ENCODE results near the gene HSPA12B.
A peak's percentile ranks its signal among the peaks of the same experiment; 100 is the strongest.
"Not testable (repeated sequence)": the region's sequence is repeated elsewhere in the genome, so short reads cannot be mapped to it uniquely, and the experiment has no call there.

The HSPA12B gene

GRCh38 chr20:3787324-3788014, 55.0 kb downstream of the HSPA12B start:
- no peak for DNase-seq (ENCODE audit: low read depth)

GRCh38 chr20:3788685-3789155, 56.2 kb downstream of the HSPA12B start:
- no peak for DNase-seq (ENCODE audit: low read depth)

DNA sequence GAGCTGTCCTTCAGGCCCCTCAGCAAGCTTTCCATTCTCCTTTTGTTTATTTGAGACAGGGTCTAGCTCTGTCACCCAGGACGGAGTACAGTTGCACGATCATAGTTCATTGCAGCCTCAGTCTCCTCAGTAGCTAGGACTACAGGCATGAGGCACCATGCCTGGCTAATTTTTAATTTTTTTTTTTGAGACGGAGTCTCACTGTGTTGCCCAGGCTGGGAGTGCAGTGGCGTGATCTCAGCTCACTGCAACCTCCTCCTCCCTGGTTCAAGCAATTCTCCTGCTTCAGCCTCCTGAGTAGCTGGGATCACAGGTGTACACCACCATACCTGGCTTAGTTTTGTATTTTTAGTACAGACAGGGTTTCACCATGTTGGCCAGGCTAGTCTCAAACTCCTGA, 56.7 kb downstream of the HSPA12B start:
- DNase-seq (ENCODE audit: low read depth): not testable (repeated sequence)

DNA sequence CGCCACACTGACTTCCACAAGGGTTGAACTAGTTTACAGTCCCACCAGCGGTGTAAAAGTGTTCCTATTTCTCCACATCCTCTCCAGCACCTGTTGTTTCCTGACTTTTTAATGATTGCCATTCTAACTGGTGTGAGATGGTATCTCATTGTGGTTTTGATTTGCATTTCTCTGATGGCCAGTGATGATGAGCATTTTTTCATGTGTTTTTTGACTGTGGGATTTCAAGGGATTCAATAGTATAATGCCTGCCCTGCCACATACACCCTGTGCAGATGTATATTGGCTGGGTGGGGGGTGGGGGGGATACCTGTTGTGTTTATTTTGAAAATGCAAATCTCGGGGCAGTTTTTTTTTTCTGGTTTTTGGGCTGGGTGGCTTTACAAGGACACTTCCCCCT, 61.7 kb downstream of the HSPA12B start:
- DNase-seq (ENCODE audit: low read depth): not testable (repeated sequence)

DNA sequence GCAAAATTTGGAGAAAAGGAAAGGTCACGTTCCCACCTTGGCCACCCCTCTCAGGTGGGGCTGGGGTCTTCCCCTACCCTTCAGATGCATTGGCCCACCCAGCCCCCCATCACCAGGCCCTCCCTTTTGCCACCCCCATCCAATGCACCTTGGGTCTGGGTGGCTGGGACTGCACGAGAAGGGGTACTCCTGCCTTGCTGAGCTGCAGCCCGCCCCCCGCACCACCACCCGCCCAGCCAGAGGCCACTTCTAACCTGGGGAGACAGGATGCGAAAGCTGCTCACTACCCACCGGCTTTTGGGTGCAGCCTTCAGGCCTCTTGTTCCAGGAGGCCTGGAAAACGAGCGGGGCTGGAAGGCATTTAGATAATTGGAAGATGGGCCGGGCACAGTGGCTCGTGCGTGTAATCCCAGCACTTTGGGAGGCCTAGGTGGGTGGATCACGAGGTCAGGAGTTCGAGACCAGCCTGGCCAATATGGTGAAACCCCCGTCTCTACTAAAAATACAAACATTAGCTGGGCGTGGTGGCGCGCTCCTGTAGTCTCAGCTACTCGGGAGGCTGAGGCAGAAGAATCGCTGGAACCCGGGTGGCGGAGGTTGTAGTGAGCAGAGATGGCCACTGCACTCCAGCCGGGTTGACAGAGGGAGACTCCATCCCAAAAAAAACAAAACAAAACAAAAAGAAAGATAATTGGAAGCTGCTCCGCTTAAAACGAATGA, 62.4 kb downstream of the HSPA12B start:
- no peak for DNase-seq (ENCODE audit: low read depth)

- DNase-seq (ENCODE audit: low read depth): peak; percentile 88
Observed at GRCh38 chr20:3795511-3796468, 63.3 kb downstream of the HSPA12B start, which contains the start of gene CDC25B. Gene CDC25B (plus strand): TSS chr20:3796310. CDS start chr20:3796532, 222 bp downstream.

DNA sequence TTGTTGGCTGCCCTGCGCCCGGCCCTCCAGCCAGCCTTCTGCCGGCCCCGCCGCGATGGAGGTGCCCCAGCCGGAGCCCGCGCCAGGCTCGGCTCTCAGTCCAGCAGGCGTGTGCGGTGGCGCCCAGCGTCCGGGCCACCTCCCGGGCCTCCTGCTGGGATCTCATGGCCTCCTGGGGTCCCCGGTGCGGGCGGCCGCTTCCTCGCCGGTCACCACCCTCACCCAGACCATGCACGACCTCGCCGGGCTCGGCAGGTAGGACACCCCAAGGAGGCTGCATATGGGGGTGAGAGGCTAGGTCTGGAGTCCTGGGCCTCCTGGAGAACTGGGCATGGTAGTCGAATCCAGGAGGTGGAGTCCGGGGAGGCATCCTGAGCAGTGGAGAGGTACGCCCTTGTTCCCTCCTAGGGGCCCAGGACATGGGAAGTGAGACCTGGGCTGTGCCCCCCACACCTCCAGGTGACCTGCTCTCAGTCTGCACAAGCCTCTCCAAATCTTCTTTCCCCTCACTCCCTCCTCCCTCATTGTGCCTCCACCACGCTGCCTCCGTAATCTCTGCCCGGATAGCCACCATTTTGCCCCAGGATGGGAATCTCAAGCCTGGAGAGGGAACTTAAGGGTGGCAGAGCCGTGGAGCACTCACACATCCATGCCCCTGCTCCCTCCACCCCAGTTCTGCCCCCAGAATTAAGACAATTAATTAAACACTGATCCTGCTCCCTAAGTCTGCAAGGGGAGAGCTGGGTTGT, 64.2 kb downstream of the HSPA12B start:
- no peak for DNase-seq (ENCODE audit: low read depth)

- no peak for DNase-seq (ENCODE audit: low read depth)
Observed at GRCh38 chr20:3797226-3797545, 64.7 kb downstream of the HSPA12B start.

DNA sequence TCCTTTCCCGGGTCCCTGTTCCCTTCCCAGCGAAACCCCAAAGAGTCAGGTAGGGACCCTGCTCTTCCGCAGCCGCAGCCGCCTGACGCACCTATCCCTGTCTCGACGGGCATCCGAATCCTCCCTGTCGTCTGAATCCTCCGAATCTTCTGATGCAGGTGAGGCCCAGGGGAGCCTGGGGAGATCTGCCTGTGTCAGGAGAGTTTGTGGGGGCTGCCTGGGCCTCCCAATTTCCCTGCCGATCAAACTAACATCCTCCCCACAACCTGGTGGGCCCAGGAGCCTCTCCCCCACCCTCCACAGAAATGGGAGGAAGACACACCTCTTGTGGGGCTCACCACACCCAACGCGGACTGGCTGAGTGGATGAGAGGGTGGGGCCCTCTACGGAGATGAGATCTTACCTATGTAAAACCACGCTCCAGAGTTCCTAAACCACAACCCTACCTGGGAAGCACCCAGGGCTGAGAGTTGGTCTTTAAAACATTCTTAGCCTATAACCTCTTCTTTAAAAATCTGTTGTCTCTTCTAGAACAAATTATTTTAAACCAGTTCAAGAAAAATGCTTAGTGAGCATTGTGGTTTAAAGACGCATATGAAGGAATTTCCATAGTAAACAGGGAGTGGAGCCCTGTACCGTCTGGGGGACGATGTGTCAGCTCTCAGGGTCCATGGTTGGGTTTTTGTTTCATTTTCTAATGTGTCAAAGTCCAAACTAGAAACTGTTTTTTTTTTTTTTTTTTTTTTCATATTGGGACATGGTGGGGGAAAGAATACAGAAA, 65.3 kb downstream of the HSPA12B start:
- no peak for DNase-seq (ENCODE audit: low read depth)

- no peak for DNase-seq (ENCODE audit: low read depth)
Observed at GRCh38 chr20:3798373-3798768, 65.9 kb downstream of the HSPA12B start.

- DNase-seq (ENCODE audit: low read depth): no peak
Observed at GRCh38 chr20:3798908-3799248, 66.4 kb downstream of the HSPA12B start.

GRCh38 chr20:3800256-3800877, 67.9 kb downstream of the HSPA12B start:
- DNase-seq (ENCODE audit: low read depth): no peak

DNA sequence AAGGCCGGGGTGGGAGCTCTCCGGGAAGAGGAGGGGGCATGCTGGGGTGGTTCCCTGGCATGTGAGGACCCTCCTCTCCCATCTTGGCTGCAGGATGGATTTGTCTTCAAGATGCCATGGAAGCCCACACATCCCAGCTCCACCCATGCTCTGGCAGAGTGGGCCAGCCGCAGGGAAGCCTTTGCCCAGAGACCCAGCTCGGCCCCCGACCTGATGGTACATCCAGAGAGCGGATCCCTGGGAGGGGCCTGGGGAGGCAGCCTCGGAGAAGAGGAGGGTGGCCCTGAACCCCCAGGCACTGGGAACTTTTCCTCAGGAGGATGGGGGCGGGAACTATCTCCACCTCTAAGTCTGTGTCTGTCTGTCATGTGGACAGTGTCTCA, 68.4 kb downstream of the HSPA12B start:
- DNase-seq (ENCODE audit: low read depth): no peak

DNA sequence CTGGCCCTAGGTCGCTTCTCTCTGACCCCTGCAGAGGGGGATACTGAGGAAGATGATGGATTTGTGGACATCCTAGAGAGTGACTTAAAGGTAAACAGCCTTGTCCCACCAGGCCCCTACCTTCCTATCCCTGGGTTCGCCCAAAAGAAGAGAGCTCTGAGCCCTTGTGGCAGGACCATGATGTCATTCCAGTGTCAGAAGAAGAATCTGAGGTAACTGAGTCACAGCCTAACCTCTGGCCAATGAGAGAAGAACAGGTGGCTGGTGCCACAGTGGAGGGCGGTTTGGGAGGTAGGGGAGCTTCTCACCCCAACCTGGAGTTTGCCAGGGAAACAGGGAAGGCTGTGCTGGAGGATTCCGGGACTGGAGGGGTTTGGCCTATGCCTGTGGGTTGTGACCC, 68.8 kb downstream of the HSPA12B start:
- no peak for DNase-seq (ENCODE audit: low read depth)

DNA sequence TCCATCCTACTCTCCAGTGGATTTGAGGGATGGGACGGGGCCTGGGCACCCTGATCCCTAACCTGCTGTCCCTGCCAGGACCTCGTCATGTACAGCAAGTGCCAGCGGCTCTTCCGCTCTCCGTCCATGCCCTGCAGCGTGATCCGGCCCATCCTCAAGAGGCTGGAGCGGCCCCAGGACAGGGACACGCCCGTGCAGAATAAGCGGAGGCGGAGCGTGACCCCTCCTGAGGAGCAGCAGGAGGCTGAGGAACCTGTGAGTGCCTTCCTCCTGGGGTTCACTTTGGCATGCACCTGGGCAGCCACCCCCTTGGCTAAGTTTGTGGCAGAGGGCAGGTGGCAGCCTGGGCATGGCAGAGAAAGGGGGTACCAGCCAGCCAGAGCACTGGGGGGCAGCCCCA, 69.4 kb downstream of the HSPA12B start:
- DNase-seq (ENCODE audit: low read depth): no peak
